Stimulated activated effector memory CD8-positive, alpha-beta T cell treated with anti-CD3 and anti-CD28 coated beads, Interleukin-12 subunit alpha, Interleukin-12 subunit beta, amount 100 ng/mL, for 72 hours (primary cell): ENCODE measurements around the gene PCGF2.

Experiments used
- ATAC-seq: fragments of 150-1000 bp; cut with Tn5 transposase; 2 replicates; pipeline ENCODE4 v1.10.0; 2021
- DNase-seq, 2 donors: peaks; one replicate each; pipeline ENCODE4 v3.0.0; 2021 to 2022; ENCODE audit warnings: low spot score in 2 of 2
- H3K27ac Mint-ChIP-seq: one replicate; pipeline ENCODE4 v1.8.0; 2022; ENCODE audit warnings: mild to moderate bottlenecking, mixed read lengths
- H3K36me3 Mint-ChIP-seq: one replicate; pipeline ENCODE4 v1.8.0; 2022; ENCODE audit warnings: mild to moderate bottlenecking, mixed read lengths
- H3K4me1 Mint-ChIP-seq: one replicate; pipeline ENCODE4 v1.8.0; 2022; ENCODE audit warnings: mixed read lengths
- H3K4me3 Mint-ChIP-seq: one replicate; pipeline ENCODE4 v1.8.0; 2022; ENCODE audit warnings: mild to moderate bottlenecking, mixed read lengths
- H3K9me3 Mint-ChIP-seq: one replicate; pipeline ENCODE4 v1.8.0; 2022; ENCODE audit warnings: mixed read lengths

Gene PCGF2

DNA sequence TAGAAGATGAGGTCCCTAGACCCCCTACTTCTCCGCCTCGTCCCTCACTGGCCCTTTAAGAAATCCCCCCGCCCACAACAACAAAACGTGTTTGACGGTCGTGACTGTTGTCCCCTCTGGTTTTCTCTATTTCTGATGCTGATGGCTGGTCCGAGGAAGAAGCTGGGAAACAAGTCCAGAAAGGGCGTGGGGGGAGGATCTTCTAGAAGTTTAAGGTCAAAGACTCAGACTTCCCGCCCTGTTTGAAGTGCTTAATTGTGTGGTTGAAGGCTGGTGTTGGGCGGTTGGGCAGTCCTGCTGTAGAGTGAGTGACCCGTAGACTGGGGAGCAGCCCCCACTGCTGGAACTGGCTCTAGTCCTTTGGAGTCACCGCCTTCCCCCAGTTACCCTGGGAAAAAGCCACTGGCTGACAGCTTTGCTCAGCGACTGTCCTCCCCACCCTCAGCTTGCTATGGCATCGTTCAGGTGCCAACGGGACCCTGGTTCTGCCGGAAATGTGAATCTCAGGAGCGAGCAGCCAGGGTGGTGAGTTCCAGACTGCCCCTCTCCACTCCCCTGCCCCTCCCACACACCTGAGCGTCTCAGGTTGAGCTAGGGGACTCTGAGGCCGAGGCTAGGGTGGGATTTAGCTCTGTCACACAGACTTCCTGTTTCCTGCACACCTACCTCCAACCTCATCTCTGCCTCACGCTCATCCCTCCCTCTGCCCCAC is 41.5 kb downstream of the PCGF2 start:
- Mint-ChIP-seq H3K27ac (peak overlapping the region; percentile 100), H3K4me3 (peak overlapping the region; percentile 99), H3K36me3 (peaks cover 93% of the 10 kb centered on the region), H3K9me3 (no peaks in the 10 kb centered on the region), H3K4me1 (peaks cover 55% of the 10 kb centered on the region)
- DNase-seq (peak in 1 of 2 donors; percentile 62), ATAC-seq (no peak)

DNA sequence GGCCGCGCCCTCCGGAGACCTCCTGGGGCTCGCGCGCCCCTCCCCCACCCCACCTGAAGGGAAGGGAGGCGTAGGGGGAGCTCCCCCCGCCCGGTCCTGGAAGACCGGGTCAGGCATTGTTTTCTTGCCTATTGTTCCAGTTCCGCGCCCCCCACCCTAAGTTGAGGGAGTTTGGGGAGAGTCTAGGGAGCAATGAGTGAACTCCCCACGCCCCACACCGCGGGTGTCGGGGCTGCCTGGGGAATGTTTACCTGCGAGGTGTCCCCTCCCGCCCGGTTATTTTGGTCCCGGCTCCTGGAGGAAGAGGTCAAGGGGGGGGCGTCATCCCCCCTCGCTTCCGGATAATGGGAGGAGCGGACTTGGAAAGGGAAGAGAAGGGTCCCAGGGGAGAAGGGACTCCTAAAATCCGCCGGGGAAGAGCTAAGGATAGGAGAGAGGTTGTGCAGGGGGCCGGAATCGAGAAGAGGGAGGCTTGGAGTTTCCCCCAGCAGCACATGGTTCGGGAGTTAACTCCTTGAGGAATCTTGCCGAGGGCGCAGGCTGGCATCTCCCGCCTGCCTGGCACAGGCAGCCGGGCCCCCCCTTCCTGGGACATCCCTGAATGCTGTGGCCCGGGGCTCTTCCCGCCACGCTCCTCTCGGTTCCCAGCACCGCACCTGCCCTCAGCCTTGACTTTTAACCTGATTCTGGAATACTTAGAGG is 42.2 kb downstream of the PCGF2 start:
- Mint-ChIP-seq H3K36me3 (peaks cover 93% of the 10 kb centered on the region), H3K9me3 (no peaks in the 10 kb centered on the region), H3K4me3 (peak overlapping the region; percentile 99), H3K4me1 (peaks cover 55% of the 10 kb centered on the region), H3K27ac (peak overlapping the region; percentile 100)
- DNase-seq (peak in 1 of 2 donors; percentile 71), ATAC-seq (no peak)

- H3K27ac Mint-ChIP-seq, result peak overlapping the region; percentile 100
- ATAC-seq, result no peak
- H3K4me3 Mint-ChIP-seq, result peak overlapping the region; percentile 99
- peaks cover 93% of the 10 kb centered on the region for H3K36me3 Mint-ChIP-seq
- no peaks in the 10 kb centered on the region for H3K9me3 Mint-ChIP-seq
- DNase-seq, result peak in 1 of 2 donors; percentile 32
- H3K4me1 Mint-ChIP-seq, result peaks cover 53% of the 10 kb centered on the region
Observed at GRCh38 chr17:38705523-38705802, 42.7 kb downstream of the PCGF2 start.

GRCh38 chr17:38704606-38705522 is 43.3 kb downstream of the PCGF2 start, which contains the start of gene MLLT6:
Gene MLLT6 (plus strand): TSS chr17:38705273. CDS start chr17:38705633, 360 bp downstream.
- Mint-ChIP-seq H3K4me1 (peaks cover 53% of the 10 kb centered on the region), H3K36me3 (peaks cover 89% of the 10 kb centered on the region), H3K4me3 (peak within 1 kb of the TSS; percentile 99), H3K27ac (peak within 1 kb of the TSS; percentile 100), H3K9me3 (no peaks in the 10 kb centered on the region)
- peak; percentile 3 for ATAC-seq
- peak; percentile 52 to 76 for DNase-seq

DNA sequence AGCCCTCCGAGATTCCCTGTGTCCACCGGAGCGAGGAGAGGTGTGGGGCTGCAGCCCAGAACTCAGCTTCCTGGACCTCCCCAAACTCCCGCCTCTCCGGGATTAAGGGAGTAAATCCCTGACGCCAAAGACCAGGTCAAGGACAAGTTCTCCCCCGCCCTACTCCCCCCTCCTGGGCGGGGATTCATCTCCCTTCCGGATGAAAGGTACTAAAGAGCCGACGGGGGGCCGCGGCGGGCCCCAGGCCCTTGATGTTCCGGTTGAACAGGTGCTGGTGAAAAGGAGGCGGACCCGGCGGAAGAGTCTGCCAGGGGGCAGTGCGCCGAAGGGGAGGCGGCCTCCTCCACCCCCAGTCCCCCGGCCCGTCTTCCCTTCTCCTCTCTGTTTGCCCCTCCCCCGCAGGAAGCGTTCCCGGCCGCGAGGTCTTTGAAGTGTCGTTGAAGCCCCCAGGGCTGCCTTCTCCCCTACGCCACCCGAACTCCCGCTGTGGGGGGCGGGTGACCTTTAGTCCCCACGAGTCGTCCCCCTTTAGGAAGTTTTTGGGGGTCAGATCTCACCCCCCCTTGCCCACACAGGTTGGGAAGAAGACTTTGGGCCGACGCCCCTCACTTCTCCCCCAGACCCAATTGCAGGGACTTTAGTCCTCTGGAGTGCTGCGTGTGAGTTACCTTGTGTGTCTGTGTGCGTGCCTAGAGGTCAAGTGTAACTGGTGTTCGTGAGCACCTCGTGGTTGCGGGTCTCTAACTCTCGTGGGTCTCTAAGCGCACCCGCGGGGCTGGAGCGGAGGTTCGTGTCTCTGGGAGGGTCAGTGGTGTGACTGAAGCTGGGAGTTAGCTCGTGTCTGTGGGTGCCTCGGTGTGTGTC is 44.2 kb downstream of the PCGF2 start:
- peaks cover 53% of the 10 kb centered on the region for H3K4me1 Mint-ChIP-seq
- H3K9me3 Mint-ChIP-seq, result no peaks in the 10 kb centered on the region
- peak; percentile 6 for ATAC-seq
- peak; percentile 55 to 87 for DNase-seq
- H3K36me3 Mint-ChIP-seq, result peaks cover 80% of the 10 kb centered on the region
- H3K27ac Mint-ChIP-seq, result peak overlapping the region; percentile 100
- H3K4me3 Mint-ChIP-seq, result peak overlapping the region; percentile 99

DNA sequence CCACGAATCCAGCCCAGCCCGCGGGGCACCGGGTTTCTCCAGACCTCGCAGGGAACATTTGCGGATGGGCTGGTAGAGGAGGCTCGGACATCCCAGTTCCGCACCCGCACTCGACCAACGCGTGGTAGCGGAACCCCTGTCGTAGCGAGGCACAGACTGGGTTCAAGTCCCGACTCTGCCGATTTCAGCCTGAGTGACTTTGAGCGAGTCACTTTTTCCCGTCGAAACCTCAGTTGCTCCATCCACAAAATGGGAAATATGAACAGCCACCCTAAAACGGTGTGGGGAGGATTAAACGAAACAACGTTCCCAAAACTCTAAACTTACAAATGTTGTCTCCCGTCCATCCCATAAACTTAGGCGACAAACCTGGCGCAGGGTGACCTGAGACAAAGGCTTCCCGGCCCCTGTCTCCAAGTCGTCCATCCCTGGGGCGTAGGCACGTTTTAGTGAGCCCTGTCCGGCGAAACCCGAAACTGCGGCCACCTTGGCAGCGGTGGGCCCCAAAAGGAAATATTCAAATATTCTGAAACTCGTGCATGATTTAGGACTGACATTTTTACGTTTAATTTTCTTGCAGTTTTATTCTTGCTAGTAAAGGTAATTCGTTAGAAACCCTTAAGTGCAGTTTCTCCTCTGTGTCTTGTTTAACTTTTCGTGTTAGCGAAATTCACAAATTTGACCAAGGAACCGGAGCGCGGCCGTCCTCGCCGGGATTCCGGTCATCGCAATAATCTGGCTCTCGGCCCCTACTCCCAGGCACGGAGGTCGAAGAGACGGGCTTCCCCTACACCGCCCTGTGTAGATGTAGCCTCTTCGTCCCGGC is 45.0 kb downstream of the PCGF2 start:
- Mint-ChIP-seq H3K36me3 (peaks cover 72% of the 10 kb centered on the region), H3K4me3 (peak overlapping the region; percentile 99), H3K27ac (peak overlapping the region; percentile 100), H3K4me1 (peaks cover 47% of the 10 kb centered on the region), H3K9me3 (no peaks in the 10 kb centered on the region)
- DNase-seq (peak in 1 of 2 donors; percentile 17), ATAC-seq (no peak)

DNA sequence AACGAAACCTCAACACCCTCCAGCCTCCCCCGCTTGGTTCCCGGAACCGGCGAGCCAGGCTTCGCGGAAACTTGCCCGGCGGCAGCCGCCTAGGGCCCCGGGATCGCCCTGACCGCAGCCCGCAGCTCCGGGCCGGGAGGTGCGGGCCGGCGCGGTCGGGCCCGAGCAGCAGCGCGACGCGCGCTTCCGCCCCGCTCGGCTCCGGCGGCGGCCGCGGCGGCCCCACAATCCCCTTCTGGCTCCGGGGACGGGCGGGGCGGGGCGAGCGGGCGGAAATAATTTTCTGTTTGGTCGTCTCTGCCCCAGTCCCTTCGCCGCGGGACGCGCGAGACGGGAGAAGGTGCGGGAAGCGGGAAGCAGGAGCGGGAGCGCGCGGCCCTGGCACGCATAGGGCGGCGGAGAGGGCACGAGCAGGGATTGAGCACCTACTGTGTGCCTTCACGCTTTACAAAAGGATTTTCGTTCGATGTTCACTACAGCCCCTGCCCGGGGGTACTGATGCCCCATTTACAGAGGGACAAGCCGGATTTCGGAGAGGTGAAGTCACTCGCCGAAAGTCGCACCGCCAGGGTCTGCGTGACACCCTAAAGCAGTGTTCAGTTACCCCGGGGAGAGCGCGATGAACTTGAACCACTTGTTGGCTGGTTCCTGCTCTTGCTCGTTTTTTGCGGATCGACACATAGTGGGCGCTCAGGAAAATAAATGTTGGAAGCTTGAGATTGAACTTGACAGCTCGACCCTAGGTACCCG is 45.8 kb downstream of the PCGF2 start:
- peak overlapping the region; percentile 99 for H3K4me3 Mint-ChIP-seq
- peak overlapping the region; percentile 100 for H3K27ac Mint-ChIP-seq
- peaks cover 64% of the 10 kb centered on the region for H3K36me3 Mint-ChIP-seq
- H3K9me3 Mint-ChIP-seq, result no peaks in the 10 kb centered on the region
- ATAC-seq (peak; percentile 37), DNase-seq (peak in 1 of 2 donors; percentile 90)
- H3K4me1 Mint-ChIP-seq, result peaks cover 46% of the 10 kb centered on the region

DNA sequence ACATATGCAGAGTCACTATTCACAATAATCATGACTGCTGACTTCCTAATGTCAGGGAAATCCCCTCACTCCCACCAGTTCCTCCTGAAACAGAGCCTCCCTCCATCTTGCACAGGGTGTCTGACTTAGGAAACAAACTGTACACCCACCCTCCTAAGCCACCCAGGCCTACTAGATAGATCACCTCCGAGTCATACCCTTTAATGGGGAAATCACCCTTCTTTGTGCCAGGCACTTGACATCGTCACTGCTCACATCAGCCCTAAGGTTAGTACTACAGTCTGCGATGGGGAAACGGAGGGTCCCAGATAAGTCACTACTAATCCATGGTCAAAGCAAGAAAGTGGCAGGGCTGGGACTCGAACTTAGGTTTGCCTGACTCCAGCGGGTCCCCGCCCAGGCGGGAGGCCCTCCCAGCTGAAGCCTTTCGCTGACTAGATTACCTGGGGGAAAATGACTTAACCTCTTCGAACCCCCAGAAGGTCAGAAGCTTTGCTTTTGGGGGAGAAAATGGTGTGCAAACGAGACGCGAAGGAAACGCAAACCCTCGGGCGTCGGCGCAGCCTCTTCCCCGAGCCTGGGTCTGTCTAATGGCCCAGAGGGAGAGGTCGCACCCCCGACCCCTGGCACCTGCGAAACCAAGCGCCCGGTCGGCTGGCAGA is 46.5 kb downstream of the PCGF2 start:
- H3K4me3 Mint-ChIP-seq, result peak overlapping the region; percentile 99
- H3K9me3 Mint-ChIP-seq, result no peaks in the 10 kb centered on the region
- DNase-seq (peak; percentile 72 to 94), ATAC-seq (peak; percentile 83)
- peak overlapping the region; percentile 100 for H3K27ac Mint-ChIP-seq
- peaks cover 57% of the 10 kb centered on the region for H3K36me3 Mint-ChIP-seq
- H3K4me1 Mint-ChIP-seq, result peaks cover 46% of the 10 kb centered on the region

DNA sequence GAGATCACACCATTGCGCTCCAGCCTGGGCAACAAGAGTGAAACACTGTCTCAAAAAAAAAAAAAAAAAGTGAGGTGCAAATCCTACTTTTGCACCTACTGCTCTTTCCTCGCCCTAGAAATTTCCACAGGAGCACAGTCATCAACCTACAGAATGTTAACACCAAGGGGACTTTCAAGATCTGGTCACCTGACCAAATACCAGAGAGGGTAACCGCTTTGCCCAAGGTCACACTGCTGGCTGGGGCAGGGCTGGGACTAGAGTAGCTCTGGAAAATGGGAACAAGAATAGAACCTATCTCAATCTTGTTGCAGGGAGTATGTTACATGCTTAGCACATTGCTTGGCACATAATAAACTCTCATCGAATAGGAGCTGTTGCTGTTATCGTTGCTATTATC is 49.4 kb downstream of the PCGF2 start:
- Mint-ChIP-seq H3K4me3 (peak overlapping the region; percentile 5), H3K9me3 (no peaks in the 10 kb centered on the region), H3K36me3 (peaks cover 35% of the 10 kb centered on the region), H3K4me1 (peaks cover 54% of the 10 kb centered on the region), H3K27ac (peak overlapping the region; percentile 100)
- ATAC-seq (no peak), DNase-seq (no peak)

GRCh38 chr17:38697061-38697820 is 50.9 kb downstream of the PCGF2 start:
- no peak for DNase-seq
- H3K27ac Mint-ChIP-seq, result peak overlapping the region; percentile 86
- peaks cover 20% of the 10 kb centered on the region for H3K36me3 Mint-ChIP-seq
- ATAC-seq, result no peak
- peaks cover 54% of the 10 kb centered on the region for H3K4me1 Mint-ChIP-seq
- peak overlapping the region; percentile 39 for H3K4me3 Mint-ChIP-seq
- no peaks in the 10 kb centered on the region for H3K9me3 Mint-ChIP-seq

DNA sequence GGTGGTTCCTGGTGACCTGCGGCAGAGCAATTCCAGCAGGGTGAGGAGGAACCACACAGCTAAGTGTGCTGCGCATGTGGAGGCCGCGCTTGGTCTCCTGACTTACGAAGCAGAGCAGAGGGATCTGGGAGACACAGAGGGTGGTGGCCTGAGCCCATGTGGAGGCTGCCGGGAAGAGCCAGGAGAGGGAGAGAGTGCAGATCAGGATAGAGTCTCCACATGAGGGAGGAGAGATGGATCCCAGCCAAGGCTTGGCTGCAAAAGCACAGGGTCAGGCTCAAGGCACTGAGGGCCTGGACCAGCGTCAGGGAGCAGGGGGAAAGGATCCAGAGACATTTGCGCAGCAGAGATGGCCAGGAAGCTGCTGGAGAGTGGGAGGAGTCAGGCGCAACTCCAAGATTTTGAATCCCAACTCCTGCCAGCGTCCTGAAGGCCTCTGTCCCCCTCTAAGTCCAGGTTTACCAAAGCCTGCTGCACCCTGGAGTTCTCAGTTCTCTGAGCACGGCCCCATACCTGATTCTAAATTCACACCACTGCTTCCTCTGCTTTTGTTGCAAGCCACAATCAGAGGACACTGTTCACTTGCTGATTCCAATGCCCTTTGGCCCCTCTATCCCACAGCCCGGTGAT is 54.3 kb downstream of the PCGF2 start:
- DNase-seq (no peak), ATAC-seq (no peak)
- H3K4me3 Mint-ChIP-seq, result no peak overlapping the region
- no peaks in the 10 kb centered on the region for H3K36me3 Mint-ChIP-seq
- peaks cover 25% of the 10 kb centered on the region for H3K4me1 Mint-ChIP-seq
- no peaks in the 10 kb centered on the region for H3K9me3 Mint-ChIP-seq
- H3K27ac Mint-ChIP-seq, result no peak overlapping the region

GRCh38 chr17:38691154-38691553 is 57.0 kb downstream of the PCGF2 start:
- H3K4me1 Mint-ChIP-seq, result peaks cover 14% of the 10 kb centered on the region
- no peaks in the 10 kb centered on the region for H3K9me3 Mint-ChIP-seq
- H3K27ac Mint-ChIP-seq, result peak overlapping the region; percentile 43
- no peak overlapping the region for H3K4me3 Mint-ChIP-seq
- no peak for DNase-seq
- no peaks in the 10 kb centered on the region for H3K36me3 Mint-ChIP-seq
- ATAC-seq, result no peak
